Activated gamma-delta T cell treated with anti-CD3 and anti-CD28 coated beads, Interleukin-2, amount 50 U/mL, for 16 hours (primary cell): ENCODE results near the gene NPBWR2.
"Not testable (repeated sequence)": the region's sequence is repeated elsewhere in the genome, so short reads cannot be mapped to it uniquely, and the experiment has no call there.

ENCODE experiments used
- DNase-seq: peaks from one replicate; pipeline ENCODE4 v3.0.0-alpha.2; 2020; ENCODE audit warnings: low read depth

NPBWR2 gene

GRCh38 chr20:64103871-64104666 lies 3.3 kb downstream of the NPBWR2 start:
- DNase-seq, result no peak

GRCh38 chr20:64102647-64103354 lies 4.6 kb downstream of the NPBWR2 start:
- no peak for DNase-seq

- DNase-seq, result peak; percentile 47
Measured at GRCh38 chr20:64101731-64102621, 5.4 kb downstream of the NPBWR2 start.

- DNase-seq, result no peak
Measured at GRCh38 chr20:64100946-64101688, 6.2 kb downstream of the NPBWR2 start.

- DNase-seq, result no peak
Measured at GRCh38 chr20:64100566-64100888, 6.8 kb downstream of the NPBWR2 start.

GRCh38 chr20:64099880-64100565 lies 7.3 kb downstream of the NPBWR2 start:
- DNase-seq, result no peak

GRCh38 chr20:64099086-64099786 lies 8.1 kb downstream of the NPBWR2 start:
- no peak for DNase-seq

- DNase-seq, result no peak
Measured at GRCh38 chr20:64098471-64099013, 8.8 kb downstream of the NPBWR2 start.

- no peak for DNase-seq
Measured at GRCh38 chr20:64096535-64096934, 10.8 kb downstream of the NPBWR2 start.

GRCh38 chr20:64095927-64096326 lies 11.4 kb downstream of the NPBWR2 start:
- no peak for DNase-seq

- DNase-seq, result no peak
Measured at GRCh38 chr20:64095455-64095854, 11.9 kb downstream of the NPBWR2 start.

GRCh38 chr20:64093013-64093503 lies 14.3 kb downstream of the NPBWR2 start:
- DNase-seq, result no peak

- no peak for DNase-seq
Measured at GRCh38 chr20:64092258-64093012, 14.9 kb downstream of the NPBWR2 start.

- DNase-seq, result no peak
Measured at GRCh38 chr20:64091770-64092169, 15.6 kb downstream of the NPBWR2 start.

GRCh38 chr20:64091340-64091739 lies 16.0 kb downstream of the NPBWR2 start:
- no peak for DNase-seq

- DNase-seq, result no peak
Measured at GRCh38 chr20:64090165-64090564, 17.2 kb downstream of the NPBWR2 start.

GRCh38 chr20:64088586-64088985 lies 18.8 kb downstream of the NPBWR2 start:
- DNase-seq, result not testable (repeated sequence)

- DNase-seq, result not testable (repeated sequence)
Measured at GRCh38 chr20:64087226-64087825, 20.0 kb downstream of the NPBWR2 start.

- DNase-seq, result no peak
Measured at GRCh38 chr20:64086801-64087200, 20.6 kb downstream of the NPBWR2 start.
